Osteoblast (primary cell): ENCODE measurements around the gene GCNA. TPM values are rescaled to one million over a fixed set of nuclear protein-coding genes. Genes with fewer than 3 reads are reported as not detected.

Experiments used
- DNase-seq: peaks from one replicate; pipeline ENCODE4 v3.0.0; 2011; ENCODE audit warnings: low spot score, mixed read lengths; ENCODE audit not compliant: insufficient read length; ENCODE audit errors: missing footprints
- H2AFZ ChIP-seq: 2 replicates; pipeline ENCODE4 v1.6.0; 2011; ENCODE audit warnings: mild to moderate bottlenecking, low read length
- H3K27ac ChIP-seq: 2 replicates; pipeline ENCODE4 v1.5.1; 2011; ENCODE audit warnings: mild to moderate bottlenecking, low read depth, low read length, moderate library complexity
- H3K27me3 ChIP-seq: 2 replicates; pipeline ENCODE4 v1.6.0; 2012; ENCODE audit warnings: mild to moderate bottlenecking, control low read depth, inconsistent platforms, low read length, moderate library complexity; ENCODE audit not compliant: insufficient read depth
- H3K36me3 ChIP-seq: 2 replicates; pipeline ENCODE4 v1.5.1; 2011; ENCODE audit warnings: mild to moderate bottlenecking, low read length, control low read depth, moderate library complexity; ENCODE audit not compliant: insufficient read depth
- H3K4me1 ChIP-seq: 2 replicates; pipeline ENCODE4 v1.5.1; 2011; ENCODE audit warnings: mild to moderate bottlenecking, low read length, control low read depth, moderate library complexity; ENCODE audit not compliant: insufficient read depth
- H3K4me2 ChIP-seq: 2 replicates; pipeline ENCODE4 v1.6.0; 2011; ENCODE audit warnings: mild to moderate bottlenecking, low read length; ENCODE audit not compliant: insufficient read depth
- H3K4me3 ChIP-seq: fragments of 200-600 bp; sonication (generic); 3 replicates; pipeline ENCODE4 v1.5.1; 2012; ENCODE audit warnings: mild to moderate bottlenecking, low read length, inconsistent platforms; ENCODE audit not compliant: insufficient read depth
- H3K79me2 ChIP-seq: 2 replicates; pipeline ENCODE4 v1.6.0; 2012; ENCODE audit warnings: mild to moderate bottlenecking, low read length, control low read depth, inconsistent platforms; ENCODE audit not compliant: insufficient read depth
- H3K9me3 ChIP-seq: 2 replicates; pipeline ENCODE4 v1.5.1; 2011; ENCODE audit warnings: low read depth, low read length, control low read depth
- H4K20me1 ChIP-seq: 2 replicates; pipeline ENCODE4 v1.6.0; 2012; ENCODE audit warnings: mild to moderate bottlenecking, low read length, control low read depth; ENCODE audit not compliant: insufficient read depth
- total RNA-seq: library from RNA; depleted of rRNA; stranded (reverse); fragments of >200 nt; gene quantifications from 2 replicates; pipeline ENCODE4 v1.2.3, GENCODE V29; 2012
- TF ChIP-seq, protein P1 (sequence below): IDR thresholded peaks from 2 replicates; pipeline ENCODE4 v1.5.1; 2011; ENCODE audit warnings: mild to moderate bottlenecking, low read depth, low read length, moderate library complexity; ENCODE audit errors: extremely low read depth

GCNA gene
- total RNA-seq, 1 donor, result 4.3 TPM

DNA sequence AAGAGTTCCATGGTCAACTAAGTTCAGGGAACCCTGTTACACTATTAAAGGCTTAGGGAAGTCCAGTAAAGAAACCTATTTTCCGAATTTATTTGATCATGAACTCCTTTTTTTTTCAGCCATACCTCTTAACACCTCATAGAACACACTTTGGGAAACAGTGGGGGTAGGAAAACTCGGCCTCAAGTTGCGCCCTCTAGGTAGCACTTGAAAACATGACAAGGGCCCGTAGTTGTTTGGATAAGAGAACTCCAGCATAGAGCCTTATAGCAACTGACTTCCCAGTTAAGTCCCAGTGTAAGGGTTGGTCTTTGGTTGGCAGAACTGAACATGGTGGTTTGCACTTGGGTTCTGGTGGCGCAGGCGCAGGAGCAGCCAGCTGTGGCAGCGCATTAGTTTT lies 30.9 kb upstream of the GCNA start:
- Histone ChIP-seq H3K79me2 (peaks cover 69% of the 10 kb centered on the region), H3K4me1 (peaks cover 15% of the 10 kb centered on the region), H3K4me2 (no peak overlapping the region), H2AFZ (no peak overlapping the region), H4K20me1 (peaks cover 37% of the 10 kb centered on the region), H3K9me3 (no peaks in the 10 kb centered on the region), H3K4me3 (no peak overlapping the region), H3K27ac (no peak overlapping the region), H3K36me3 (peaks cover 31% of the 10 kb centered on the region), H3K27me3 (no peaks in the 10 kb centered on the region)
- no peak for DNase-seq
- TF ChIP-seq, protein P1, sequence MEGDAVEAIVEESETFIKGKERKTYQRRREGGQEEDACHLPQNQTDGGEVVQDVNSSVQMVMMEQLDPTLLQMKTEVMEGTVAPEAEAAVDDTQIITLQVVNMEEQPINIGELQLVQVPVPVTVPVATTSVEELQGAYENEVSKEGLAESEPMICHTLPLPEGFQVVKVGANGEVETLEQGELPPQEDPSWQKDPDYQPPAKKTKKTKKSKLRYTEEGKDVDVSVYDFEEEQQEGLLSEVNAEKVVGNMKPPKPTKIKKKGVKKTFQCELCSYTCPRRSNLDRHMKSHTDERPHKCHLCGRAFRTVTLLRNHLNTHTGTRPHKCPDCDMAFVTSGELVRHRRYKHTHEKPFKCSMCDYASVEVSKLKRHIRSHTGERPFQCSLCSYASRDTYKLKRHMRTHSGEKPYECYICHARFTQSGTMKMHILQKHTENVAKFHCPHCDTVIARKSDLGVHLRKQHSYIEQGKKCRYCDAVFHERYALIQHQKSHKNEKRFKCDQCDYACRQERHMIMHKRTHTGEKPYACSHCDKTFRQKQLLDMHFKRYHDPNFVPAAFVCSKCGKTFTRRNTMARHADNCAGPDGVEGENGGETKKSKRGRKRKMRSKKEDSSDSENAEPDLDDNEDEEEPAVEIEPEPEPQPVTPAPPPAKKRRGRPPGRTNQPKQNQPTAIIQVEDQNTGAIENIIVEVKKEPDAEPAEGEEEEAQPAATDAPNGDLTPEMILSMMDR, result no peak

DNA sequence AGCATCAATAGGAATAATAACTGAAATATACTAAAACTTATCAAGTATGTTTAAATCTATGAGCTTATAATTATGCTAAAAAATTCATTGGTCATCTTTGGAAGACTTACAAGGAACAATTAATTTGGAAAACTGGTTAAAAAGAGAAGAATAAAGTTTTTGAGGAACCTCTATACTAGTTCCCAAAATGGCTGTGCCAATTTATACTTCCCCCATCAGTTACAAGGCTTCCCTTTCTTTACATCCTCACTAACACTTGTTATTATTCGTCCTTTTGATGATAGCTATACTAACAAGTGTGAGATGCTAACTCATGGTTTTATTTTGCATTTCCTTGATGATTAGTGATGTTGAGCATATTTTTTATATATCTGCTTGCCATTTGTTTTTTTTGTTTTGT lies 28.3 kb upstream of the GCNA start:
- no peaks in the 10 kb centered on the region for H3K9me3 ChIP-seq
- H3K27ac ChIP-seq, result no peak overlapping the region
- H2AFZ ChIP-seq, result no peak overlapping the region
- peaks cover 22% of the 10 kb centered on the region for H4K20me1 ChIP-seq
- H3K79me2 ChIP-seq, result peaks cover 59% of the 10 kb centered on the region
- peaks cover 35% of the 10 kb centered on the region for H3K36me3 ChIP-seq
- no peak for DNase-seq
- no peaks in the 10 kb centered on the region for H3K4me1 ChIP-seq
- no peak overlapping the region for H3K4me3 ChIP-seq
- H3K4me2 ChIP-seq, result no peak overlapping the region
- no peaks in the 10 kb centered on the region for H3K27me3 ChIP-seq
- TF ChIP-seq, protein P1, result no peak

DNA sequence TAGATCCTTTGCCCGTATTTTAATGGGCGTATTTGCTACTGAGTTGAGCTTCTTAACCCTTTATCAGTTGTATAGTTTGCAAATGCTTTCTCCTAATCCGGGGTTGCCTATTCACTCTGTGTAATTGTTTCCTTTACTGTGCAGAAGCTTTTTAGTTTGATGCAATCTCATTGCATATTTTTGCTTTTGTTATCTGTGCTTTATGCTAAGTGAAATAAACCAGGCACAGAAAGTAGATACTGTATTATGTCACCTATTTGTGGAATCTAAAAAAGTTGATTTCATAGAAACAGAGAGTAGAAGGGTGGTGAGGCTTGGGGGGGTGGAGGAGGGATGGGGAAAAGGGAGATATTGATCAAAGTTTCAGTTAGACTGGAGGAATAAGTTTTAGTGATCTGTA lies 27.7 kb upstream of the GCNA start:
- peaks cover 25% of the 10 kb centered on the region for H4K20me1 ChIP-seq

DNA sequence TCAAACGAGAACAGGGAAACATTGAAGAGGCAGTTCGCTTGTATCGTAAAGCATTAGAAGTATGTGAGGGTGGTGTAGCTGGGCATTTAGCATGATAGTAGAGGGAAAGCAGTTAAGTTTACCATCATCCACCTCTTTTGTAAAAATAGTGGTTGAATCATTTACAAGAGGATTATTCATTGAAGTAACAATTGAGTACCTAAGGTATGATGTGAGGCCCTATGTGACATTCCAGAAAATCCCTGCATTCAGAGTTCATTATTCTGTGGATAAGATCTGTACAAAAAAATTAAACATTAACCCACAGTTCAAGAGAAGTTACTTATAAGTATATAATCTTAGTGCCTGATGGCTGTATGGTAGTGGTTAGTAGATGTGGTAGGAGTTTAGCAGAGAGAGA lies 22.2 kb upstream of the GCNA start:
- H3K27me3 ChIP-seq, result no peaks in the 10 kb centered on the region
- H3K27ac ChIP-seq, result no peak overlapping the region
- H3K4me1 ChIP-seq, result no peaks in the 10 kb centered on the region
- peaks cover 41% of the 10 kb centered on the region for H3K36me3 ChIP-seq
- DNase-seq, result no peak
- H4K20me1 ChIP-seq, result peaks cover 11% of the 10 kb centered on the region
- TF ChIP-seq, protein P1, result no peak
- H3K4me3 ChIP-seq, result no peak overlapping the region
- peaks cover 9% of the 10 kb centered on the region for H3K79me2 ChIP-seq
- H3K4me2 ChIP-seq, result no peak overlapping the region
- H2AFZ ChIP-seq, result no peak overlapping the region
- no peaks in the 10 kb centered on the region for H3K9me3 ChIP-seq

More for the DNA sequence above, 27.7 kb upstream of the GCNA start:
- peaks cover 53% of the 10 kb centered on the region for H3K79me2 ChIP-seq
- TF ChIP-seq, protein P1, result no peak
- no peak overlapping the region for H3K4me2 ChIP-seq
- no peaks in the 10 kb centered on the region for H3K4me1 ChIP-seq
- no peak overlapping the region for H3K4me3 ChIP-seq
- no peak overlapping the region for H2AFZ ChIP-seq
- no peak for DNase-seq
- H3K36me3 ChIP-seq, result peaks cover 32% of the 10 kb centered on the region
- H3K27me3 ChIP-seq, result no peaks in the 10 kb centered on the region
- no peak overlapping the region for H3K27ac ChIP-seq
- H3K9me3 ChIP-seq, result no peaks in the 10 kb centered on the region
